ENCODE measurements around the gene SPACA1.

DNA sequence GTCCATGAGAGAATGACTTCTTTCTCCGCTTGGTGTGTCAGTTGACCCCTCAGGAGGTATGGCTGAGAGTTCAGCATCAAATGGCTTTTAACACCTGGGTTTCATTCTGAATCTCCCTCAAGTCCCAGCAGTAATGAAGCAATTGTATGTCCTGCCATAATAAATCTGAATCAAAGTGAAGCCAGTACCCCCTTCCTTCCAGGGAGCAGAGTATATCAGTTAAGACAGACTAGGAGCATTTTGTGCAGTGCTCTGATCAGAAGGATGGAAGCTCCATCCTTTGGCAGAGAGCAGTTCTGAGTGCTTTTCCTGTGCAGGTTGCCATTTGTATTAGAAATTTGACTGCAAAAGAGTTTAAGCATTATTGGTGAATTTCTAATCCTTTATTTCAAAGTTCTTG is 46.9 kb upstream of the SPACA1 start:
- TF ChIP-seq POLR2A (IDR thresholded peaks at IDR 0.05; ENCODE audit: low read length), result no peak
- TF ChIP-seq GATA1 (IDR thresholded peaks at IDR 0.05; ENCODE audit: low read depth, low read length), result no peak
